ENCODE measurements around the gene SLC27A1.
"Not testable (repeated sequence)": the region's sequence is repeated elsewhere in the genome, so short reads cannot be mapped to it uniquely, and the experiment has no call there.

The SLC27A1 gene

DNA sequence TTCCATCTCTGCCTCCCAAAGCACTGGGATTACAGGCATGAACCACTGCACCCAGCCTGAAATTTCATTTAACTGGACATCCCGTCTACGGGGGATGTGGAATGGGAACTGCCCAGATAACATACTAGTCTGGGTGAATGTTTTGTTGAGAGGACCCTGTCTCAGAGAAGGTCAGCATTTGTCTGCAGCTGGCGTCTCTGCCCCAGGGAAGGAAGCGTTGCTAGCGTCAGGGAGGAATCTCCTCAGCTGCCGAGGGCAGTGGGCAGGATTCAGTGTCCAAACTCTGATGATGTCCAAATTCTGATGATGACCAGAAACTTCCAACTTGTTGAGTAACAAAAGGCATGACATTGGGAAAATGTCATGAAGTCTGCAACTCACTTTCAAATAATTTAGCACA, 12.7 kb upstream of the SLC27A1 start:
- DNase-seq, result no peak

DNA sequence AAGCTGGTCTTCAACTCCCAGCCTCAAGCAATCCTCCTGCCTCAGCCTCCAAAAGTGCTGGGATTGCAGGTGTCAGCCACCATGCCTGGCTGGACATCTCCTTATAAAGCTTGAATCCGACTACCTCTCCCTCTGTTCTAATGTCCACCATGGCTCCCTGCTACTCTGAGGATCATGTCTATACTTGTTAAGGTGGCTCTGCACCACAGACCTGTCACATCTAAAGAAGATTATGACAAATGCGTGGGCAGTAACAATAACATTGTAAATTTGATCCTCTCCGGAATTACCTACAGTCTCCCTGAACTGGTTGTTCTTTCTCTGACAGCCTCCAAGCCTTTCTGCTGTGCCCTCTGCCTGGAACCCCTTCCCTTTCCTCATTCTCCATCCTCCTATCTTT, 11.4 kb upstream of the SLC27A1 start:
- no peak for DNase-seq

DNA sequence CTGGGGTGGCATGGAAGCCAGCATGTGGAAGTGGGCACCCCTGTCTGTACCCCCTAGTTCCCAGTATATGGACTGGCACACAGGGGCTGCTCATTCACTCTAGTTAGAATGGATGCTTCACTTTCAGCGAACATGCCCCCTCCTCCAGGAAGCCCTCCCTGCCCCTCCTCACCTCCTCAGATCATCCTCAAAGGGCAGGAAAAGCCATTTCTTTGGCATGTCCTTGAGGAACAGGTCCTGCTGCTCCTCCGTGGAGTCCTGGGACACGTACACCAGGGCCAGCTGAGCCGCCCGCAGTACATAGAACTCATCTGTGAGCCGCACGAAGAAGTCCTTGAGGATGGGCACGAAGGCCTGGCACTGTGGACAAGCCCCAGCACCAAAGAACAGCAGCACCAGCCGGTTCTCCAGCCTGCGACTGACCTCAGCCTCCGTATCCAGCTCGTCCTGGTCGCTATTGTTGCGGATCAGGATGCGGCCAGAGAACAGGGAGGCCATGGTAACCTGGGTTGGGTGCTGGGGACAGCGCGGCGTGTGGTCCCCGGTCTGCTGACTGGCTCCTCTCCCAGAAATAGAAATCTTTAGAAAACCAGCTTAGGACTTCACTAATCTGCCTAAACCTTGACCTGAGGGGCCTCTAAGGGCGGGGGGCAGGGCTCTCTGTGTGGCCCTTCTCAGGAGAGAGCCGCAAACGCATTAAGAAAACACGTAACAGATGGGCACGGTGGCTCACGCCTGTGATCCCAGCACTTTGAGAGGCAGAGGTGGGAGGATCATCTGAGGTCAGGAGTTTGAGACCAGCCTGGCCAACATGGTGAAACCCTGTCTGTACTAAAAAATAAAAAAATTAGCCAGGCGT, 9.7 kb upstream of the SLC27A1 start, which contains the start of gene NXNL1:
Gene NXNL1, minus strand, starts transcription at position 555 of the 859 bp plus-strand sequence. Its CDS starts 57 bp downstream, at position 498.
- DNase-seq, result no peak

DNA sequence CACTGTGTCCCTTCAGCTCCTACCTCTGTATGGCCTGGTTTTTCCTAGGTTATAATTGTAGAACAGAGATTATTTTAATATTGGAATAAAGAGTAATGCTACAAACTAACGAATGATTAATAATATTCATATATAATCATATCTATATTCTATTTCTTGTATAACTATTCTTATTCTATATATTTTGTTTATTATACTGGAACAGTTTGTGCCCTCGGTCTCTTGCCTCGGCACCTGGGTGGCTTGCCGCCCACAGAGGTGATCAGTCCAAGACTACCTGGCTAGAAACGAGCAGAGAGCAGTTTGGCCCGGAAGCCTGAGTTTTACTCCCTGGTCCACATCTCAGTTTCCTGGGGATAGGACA, 3.9 kb upstream of the SLC27A1 start:
- no peak for DNase-seq

DNA sequence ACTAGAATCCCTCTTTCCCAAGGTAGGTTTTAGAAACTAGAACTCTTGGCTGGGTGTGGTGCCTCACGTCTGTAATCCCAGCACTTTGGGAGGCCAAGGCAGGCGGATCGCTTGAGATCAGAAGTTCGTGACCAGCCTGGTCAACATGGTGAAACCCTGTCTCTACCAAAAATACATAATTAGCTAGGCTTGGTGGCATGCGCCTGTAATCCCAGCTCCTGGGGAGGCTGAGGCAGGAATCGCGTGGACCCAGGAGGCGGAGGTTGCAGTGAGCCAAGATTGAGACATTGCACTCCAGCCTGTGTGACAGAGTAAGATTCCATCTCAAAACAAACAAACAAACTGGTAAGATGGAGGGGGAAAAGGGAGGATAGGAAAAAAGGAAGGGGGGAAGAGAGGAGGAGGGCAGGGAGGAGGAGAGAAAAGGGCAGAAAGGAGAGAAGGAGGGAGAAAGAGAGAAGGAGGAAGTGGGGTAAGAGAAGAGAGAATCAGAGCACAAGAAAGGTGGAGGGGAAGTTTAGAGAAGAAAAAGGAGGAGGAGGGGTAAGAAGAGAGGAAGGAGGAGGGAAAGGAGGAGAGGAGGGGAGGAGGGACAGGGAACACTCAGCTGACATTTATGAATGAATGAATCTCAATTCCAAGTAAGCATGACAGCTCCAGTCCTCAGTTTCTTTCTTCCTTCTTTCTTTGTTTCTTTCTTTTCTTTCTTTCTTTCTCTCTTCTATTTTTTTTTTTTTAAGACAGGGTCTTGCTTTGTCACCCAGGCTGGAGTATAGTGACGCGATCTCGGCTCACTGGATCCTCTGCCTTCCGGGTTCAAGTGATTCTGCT, 2.6 kb upstream of the SLC27A1 start:
- no peak for DNase-seq

DNA sequence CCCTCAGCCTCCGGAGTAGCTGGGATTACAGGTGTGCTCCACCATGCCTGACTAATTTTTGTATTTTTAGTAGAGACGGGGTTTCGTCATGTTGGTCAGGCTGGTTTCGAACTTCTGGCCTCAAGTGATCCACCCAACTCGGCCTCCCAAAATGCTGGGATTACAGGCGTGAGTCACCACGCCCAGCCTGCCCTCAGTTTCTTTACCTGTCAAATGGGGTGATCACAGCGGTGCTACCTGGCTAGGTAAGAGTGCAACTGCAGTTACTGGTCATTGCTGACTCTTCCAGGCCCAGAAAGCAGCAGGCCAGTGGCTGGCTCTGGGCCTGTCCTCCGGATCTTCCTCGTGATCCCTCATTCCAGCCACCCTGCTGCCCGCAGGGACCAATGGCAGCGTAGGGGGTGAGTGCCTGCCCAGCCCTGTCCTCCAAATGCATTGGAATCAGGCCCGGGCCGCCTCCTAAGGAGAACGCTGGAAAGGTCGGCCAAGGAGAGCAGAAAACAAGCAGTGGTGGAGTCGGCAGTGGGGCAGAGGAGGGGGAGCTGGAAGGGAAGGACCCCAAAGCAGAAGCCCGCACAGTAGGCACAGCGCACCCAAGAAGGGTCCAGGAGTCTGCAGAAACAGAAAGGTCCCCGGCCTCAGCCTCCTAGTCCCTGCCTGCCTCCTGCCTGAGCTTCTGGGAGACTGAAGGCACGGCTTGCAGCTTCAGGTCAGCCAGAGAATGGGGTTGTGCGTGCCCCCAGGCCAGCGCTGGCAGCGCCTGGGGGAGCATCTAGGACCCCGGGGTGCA, 1.8 kb upstream of the SLC27A1 start:
- DNase-seq, result no peak

DNA sequence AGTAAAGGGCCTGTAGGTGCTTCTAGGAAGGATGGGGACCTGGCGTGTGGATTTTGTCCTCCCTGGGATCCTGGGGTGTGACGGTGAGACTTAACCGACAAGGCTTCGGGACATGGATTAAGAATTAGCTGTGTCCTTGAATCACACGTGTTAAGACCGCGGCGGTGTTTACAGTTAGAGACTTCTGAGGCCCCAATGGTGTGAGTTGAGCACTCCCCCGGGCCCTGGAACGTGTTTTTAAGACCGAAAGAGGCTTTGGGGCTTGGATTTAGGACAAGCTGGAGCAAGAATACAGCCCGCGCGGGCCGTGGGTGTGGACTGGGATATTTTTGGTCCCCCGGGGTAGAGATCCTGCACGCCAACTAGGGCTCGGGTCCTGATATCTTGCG, 1.2 kb upstream of the SLC27A1 start:
- DNase-seq, result no peak

DNA sequence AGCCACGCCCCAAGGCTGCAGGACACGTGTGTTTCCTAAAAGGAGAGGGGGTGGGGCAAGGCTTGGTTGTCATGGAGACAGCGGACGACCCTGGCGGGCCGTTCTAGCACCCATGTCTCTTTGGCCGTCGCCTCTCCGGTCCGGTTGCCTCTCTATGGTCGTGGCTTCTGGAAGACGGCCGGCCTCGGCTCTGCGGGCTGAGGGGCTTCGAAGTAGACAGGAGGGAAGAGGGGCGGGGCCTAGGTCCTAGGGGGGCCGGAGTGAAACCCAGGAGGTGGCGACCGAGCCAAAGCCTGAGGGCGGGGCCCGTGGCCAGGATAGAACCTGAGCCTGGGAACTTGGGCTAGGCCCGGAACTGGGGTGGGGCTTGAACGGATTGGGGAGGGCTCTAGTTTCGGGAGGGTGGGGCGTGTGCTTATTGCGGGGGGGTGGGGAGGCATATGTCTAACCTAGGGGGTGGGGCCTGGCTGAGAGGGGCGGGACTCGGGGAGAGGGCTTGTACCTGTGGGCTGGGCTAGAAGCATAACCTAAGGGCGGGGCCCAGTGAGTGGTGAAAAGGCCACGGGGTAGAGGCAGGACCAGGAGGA, 750 bp upstream of the SLC27A1 start:
- peak; percentile 95 for DNase-seq

DNA sequence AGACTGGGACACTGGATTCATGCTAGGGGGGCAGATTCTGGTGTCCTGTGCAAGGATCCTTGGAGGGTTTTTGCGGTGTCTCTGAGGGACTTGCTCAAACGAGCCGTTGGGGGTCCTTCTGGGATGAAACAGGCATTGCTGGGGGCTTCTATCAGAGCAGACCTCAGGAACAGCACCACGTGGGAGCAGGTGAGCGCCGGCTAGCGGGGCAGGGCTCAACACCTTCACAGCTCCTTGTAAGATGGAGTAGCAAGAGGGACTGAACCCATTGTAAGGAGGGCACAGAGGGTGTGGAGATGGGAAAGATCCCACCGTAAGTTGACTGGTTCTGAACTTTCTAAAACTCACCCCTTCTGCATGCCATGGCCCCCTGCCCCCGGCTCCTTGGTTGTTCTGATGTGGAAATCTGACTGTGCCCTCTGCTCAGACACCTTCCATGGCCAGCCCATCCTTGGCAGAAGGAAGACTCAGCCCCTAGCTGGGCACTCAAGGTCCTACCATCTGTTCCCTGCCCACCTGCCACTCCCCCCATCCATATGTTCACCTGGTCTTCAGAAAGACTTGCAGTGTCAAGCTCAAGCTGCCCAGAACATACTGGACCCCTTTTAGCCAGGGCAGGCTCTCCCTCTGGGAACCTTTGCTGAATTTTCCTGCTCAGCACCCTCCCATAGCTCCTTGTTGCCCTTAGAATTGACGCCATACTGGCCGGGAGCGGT, 1.2 kb downstream of the SLC27A1 start:
- DNase-seq, result no peak

DNA sequence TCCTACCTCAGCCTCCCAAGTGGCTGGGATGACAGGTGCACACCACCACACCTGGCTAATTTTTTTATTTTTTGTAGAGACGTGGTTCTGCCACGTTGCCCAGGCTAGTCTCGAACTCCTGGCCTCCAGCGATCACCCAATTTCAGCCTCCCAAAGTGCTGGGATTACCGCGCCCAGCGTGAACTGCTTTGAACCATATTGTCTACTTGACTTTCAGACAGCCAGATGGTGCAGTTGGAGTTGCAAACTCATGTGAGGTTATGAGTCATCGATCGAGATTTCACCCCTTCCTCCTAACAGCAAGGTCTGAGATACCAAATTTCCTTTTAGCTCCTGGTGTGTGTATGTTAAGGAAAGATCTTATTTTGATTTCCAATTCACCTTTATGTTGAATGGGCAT, 2.7 kb downstream of the SLC27A1 start:
- no peak for DNase-seq

DNA sequence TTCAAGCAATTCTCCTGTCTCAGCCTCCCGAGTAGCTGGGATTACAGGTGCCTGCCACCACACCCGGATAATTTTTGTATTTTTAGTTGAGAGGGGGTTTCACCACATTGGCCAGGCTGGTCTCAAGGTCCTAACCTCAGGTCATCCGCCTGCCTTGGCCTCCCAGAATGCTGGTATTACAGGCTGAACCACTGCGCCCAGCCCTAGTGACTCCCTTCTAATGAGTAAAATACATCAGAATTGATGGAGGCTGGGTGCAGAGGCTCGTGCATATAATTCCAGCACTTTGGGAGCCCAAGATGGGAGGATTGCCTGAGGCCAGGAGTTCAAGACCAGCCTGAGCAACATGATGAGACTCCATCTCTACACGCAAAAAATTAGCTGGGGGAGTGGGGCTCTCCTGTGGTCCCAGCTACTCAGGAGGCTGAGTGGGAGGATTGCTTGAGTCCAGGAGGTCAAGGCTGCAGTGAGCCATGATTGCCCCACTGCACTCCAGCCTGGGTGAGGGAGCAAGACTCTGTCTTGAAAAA, 4.8 kb downstream of the SLC27A1 start:
- DNase-seq, result not testable (repeated sequence)

DNA sequence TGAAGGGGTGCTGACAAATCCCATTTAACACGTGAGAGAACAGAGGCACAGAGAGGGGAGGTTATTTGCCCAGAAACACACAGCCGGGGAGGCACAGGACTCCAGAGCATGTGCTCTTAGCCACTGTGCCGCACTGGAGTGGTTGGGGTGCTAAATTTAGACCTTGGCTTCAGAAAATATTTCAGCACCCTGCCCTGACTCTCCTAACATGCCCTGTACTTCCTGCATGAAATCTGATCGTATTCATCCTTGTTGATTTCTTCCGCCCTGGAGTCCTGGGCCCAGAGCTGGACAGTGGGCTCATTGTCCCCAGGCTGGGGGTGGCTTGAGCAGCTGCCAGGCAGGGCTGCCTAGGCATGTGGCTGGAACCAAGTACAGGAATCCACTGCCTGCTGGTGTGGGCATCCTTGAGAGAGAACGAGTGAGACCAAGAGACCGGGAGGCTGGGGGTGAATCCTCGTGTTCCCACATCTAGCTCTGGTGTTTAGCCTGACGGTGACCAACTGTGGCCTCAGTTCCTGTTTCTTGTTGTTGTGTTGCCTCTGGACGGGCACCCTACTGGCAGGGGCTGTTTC, 5.3 kb downstream of the SLC27A1 start:
- DNase-seq, result no peak

DNA sequence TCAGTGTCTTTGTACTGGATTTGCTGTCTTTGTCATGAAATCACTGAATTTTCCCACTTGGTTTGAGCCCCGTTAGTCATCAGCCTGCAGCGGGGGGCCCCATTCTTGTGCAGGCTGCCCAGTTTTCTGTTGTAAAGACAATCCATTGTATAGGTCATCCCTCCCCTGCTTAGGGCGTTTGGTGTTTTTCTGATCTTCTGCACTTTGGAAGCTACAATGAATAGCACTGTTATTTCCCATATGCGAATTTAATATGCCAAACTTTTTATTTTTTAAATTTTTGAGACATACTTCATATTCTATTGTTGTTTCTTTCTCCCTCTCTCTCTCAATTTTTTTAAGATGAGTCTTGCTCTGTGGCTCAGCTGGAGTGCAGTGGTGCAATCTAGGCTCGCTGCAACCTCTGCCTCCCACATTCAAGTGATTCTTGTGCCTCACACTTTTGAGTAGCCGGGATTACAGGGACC, 9.0 kb downstream of the SLC27A1 start:
- no peak for DNase-seq

DNA sequence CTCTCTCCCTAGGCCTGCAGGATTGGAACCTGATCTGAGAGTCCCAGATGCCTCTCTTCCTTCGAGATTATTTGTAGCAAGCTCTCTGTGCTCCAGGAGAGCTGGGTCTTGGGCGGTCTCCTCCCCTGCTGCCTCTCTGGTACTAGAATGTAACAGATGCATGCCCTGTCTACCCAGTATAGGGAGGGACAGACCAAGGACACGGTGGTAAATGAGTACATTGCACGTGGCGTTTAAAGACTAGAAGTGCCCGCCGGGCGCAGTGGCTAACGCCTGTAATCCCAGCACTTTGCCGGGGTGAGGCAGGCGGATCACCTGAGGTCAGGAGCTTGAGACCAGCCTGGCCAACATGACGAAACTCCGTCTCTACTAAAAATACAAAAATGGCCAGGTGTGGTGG, 11.7 kb downstream of the SLC27A1 start:
- DNase-seq, result no peak

DNA sequence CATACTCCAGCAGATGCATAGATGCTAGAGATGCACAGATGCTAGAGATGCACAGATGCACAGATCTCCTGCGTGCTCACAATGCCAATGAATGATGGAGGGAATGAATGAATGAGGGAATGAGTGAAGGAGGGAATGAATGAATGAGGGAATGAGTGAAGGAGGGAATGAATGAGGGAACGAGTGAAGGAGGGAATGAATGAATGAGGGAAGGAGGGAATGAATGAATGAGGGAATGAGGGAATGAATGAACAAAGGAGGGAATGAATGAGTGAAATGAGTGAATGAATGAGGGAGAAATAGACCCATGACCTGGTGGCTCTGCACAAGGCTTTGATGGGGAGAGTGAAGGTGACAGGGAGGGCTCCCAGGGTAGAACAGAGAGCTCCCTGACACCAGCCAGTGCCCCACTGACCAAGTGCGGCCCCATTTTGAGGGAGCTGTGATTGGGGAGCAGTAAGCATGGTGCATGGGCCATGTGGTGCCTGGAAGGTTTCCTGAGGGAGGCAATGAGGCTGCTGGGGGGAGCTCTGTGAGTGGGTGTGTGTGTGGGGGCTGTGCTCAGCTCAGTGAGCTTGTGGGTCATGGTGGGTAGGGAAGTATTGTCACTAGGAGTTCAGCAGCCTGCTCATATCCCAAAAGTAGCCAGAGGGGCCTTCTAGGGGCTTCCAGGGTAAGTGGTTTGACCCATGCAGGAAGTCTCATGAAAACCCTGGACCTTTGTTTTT, 12.7 kb downstream of the SLC27A1 start:
- no peak for DNase-seq

DNA sequence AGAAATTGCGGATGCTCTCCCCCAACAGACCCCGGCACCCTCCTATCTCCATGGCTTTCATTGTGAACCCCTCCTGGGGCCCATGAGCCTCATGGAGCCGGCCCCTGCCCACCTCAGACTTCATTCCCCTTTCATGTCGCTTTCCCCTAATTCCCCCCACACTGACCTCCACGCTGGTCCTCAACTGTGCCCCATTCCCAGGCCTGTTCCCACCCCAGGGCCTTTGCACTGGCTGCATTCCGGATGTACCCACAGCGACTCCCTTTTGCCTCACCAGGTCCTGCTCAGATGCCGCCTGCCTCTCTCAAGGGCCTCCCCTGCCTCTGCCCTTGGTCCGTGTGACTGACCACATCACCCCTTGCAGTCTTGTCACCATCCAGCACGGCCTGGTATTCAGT, 13.3 kb downstream of the SLC27A1 start:
- no peak for DNase-seq

DNA sequence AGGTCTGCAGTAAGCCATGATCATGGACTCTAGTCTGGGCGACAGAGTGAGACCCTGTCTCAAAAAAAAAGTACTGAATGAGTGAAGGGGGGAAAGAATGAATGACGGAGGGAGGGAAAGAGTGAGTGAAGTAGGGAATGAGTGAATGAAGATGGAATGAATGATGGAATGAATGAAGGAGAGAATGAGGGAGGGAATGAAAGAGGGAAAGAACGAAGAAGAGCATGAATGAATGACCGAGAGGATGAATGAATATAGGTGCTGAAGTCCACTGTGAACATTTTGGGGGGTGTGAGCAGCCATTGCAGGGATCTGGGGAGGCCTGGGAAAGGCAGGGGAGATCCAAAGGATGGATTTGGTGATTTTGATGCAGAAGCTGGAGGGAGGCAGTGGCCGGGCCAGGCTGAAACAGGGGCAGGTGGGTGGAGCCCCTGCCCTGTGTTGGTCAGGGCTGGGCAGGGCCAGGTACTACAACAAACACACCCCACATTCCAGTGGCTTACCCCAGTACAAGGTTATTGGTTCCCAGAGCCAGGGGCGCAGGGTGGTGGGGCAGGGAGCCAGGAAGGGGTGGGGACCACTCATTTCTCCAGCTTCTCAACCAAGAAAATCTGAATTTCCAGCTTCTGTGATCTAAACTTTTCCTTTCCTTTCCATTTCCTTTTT, 14.3 kb downstream of the SLC27A1 start:
- no peak for DNase-seq

DNA sequence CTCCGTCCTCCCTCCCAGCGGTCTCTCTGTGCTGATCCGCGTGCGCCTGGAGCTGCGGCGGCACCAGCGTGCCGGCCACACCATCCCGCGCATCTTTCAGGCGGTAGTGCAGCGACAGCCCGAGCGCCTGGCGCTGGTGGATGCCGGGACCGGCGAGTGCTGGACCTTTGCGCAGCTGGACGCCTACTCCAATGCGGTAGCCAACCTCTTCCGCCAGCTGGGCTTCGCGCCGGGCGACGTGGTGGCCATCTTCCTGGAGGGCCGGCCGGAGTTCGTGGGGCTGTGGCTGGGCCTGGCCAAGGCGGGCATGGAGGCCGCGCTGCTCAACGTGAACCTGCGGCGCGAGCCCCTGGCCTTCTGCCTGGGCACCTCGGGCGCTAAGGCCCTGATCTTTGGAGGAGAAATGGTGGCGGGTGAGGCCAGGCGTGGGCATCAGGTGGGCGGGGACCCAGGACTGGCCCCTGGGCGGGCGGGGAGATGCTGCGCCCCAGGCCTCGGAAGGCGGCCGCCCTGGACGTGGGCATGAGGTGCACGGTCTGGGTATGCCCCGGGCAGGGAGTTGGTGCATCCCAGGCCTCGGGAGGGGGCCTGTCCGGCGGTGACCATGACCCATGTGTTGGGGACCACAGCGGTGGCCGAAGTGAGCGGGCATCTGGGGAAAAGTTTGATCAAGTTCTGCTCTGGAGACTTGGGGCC, 16.4 kb downstream of the SLC27A1 start:
- no peak for DNase-seq

Data from activated gamma-delta T cell treated with Interleukin-2 at 50 U/mL for 16 hours (primary cell).